ENCODE data around the gene CNTNAP2.

CNTNAP2 gene

DNA sequence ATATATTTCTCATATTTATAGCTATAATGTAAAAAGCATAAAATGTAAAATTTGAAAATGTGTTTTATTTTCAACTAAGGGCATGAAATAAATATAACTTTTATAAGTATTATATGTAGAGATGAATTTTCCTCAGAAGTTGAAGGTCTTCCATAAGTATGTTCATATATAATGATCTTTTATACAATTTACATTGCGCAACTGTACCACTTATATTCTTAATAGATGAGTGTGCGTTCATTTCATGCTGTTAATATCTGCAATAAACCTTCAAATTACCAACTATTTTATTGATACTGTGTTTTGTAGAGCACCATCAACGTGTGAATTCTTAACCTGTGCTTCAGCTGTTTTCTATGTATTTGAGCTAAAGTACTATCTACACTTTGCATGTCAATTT lies 285.3 kb downstream of the CNTNAP2 start:
- WGBS (ENCODE audit: insufficient coverage), result no CpG with 5 or more reads among the region's 3 CpGs
- DNase-seq, result no peak
- CTCF ChIA-PET, result no interaction called here

DNA sequence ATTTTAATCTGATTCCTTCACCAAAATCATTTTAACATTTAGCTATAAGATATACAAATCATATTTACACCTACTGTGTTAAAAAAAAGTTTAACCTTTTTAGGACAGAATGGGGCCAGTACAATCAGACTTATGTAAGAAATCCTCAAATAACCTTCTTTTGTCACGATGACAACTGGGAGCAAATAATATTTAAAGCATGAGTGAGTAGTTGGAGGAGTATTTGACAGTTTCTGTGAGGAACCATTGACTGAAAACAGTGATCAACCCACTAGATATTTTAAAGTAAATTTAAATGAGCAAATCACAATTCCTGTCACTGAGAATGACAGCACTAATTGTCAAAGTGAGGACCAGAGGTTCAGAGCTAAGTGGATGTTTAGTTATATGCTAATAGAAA lies 289.1 kb downstream of the CNTNAP2 start:
- peaks cover 0 to 4% (median 0%) of the 10 kb centered on the region in 5 experiments for H3K27me3 ChIP-seq (replicated peaks in 2 of 5; ENCODE audit: control insufficient read depth in 4 of 5, insufficient read depth in 5 of 5, low read length in 4 of 5)
- H3K9me3 ChIP-seq (ENCODE audit: control extremely low read depth in 1 of 5, control insufficient read depth in 4 of 5, insufficient read depth in 2 of 5, low read depth in 1 of 5, low read length in 4 of 5), result no peaks in the 10 kb centered on the region
- no CpG with 5 or more reads among the region's 1 CpG for WGBS (ENCODE audit: insufficient coverage)
- DNase-seq, result no peak
- no peaks in the 10 kb centered on the region for H3K4me1 ChIP-seq (ENCODE audit: control extremely low read depth in 1 of 4, control insufficient read depth in 4 of 4, insufficient read depth in 4 of 4, low read length in 3 of 4)
- H3K27ac ChIP-seq (ENCODE audit: insufficient read depth in 1 of 2, low read depth in 1 of 2, low read length in 2 of 2, poor library complexity in 1 of 2, severe bottlenecking in 2 of 2), result no peak overlapping the region
- ChIA-PET POLR2A (no interaction called here), CTCF (no interaction called here)
- no peak overlapping the region for H3K4me3 ChIP-seq (ENCODE audit: control insufficient read depth in 1 of 7, extremely low read depth in 1 of 7, insufficient read depth in 4 of 7, low read depth in 2 of 7, low read length in 6 of 7)
- H3K36me3 ChIP-seq (ENCODE audit: control insufficient read depth in 4 of 4, insufficient read depth in 4 of 4, low read length in 3 of 4), result no peaks in the 10 kb centered on the region

More for the DNA sequence above, 285.3 kb downstream of the CNTNAP2 start:
- Histone ChIP-seq H3K4me3 (ENCODE audit: control insufficient read depth in 1 of 7, extremely low read depth in 1 of 7, insufficient read depth in 4 of 7, low read depth in 2 of 7, low read length in 6 of 7) (no peak overlapping the region), H3K27ac (ENCODE audit: insufficient read depth in 1 of 2, low read depth in 1 of 2, low read length in 2 of 2, poor library complexity in 1 of 2, severe bottlenecking in 2 of 2) (no peak overlapping the region), H3K27me3 (replicated peaks in 2 of 5; ENCODE audit: control insufficient read depth in 4 of 5, insufficient read depth in 5 of 5, low read length in 4 of 5) (no peaks in the 10 kb centered on the region), H3K9me3 (ENCODE audit: control extremely low read depth in 1 of 5, control insufficient read depth in 4 of 5, insufficient read depth in 2 of 5, low read depth in 1 of 5, low read length in 4 of 5) (no peaks in the 10 kb centered on the region), H3K36me3 (ENCODE audit: control insufficient read depth in 4 of 4, insufficient read depth in 4 of 4, low read length in 3 of 4) (no peaks in the 10 kb centered on the region), H3K4me1 (ENCODE audit: control extremely low read depth in 1 of 4, control insufficient read depth in 4 of 4, insufficient read depth in 4 of 4, low read length in 3 of 4) (peaks cover 0 to 4% (median 0%) of the 10 kb centered on the region in 4 experiments)
- POLR2A ChIA-PET, result no interaction called here

DNA sequence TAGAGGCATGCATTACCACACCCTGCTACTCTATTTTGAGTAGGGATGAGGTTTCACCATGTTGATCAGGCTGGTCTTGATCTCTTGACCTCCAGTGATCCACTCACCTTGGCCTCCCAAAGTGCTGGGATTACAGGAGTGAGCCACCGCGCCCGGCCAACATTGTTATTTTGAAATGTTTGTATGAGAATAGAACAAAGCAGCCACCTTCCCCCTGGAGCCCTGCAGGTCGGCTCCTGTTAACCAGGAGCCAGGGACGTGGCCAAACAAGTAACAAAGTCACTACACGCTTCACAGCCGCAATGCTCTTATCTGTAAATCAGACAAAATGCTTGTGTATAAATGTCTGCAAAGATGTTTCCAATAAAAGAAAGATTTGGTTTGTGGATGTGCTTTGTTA lies 295.4 kb downstream of the CNTNAP2 start:
- CTCF ChIA-PET, result no interaction called here
- 89% methylated on average over 4 of the region's 7 CpGs for WGBS (ENCODE audit: insufficient coverage)
- no peak overlapping the region for H3K4me3 ChIP-seq (ENCODE audit: control insufficient read depth in 1 of 7, extremely low read depth in 1 of 7, insufficient read depth in 4 of 7, low read depth in 2 of 7, low read length in 6 of 7)
- no peaks in the 10 kb centered on the region for H3K9me3 ChIP-seq (ENCODE audit: control extremely low read depth in 1 of 5, control insufficient read depth in 4 of 5, insufficient read depth in 2 of 5, low read depth in 1 of 5, low read length in 4 of 5)
- no peak overlapping the region for H3K27ac ChIP-seq (ENCODE audit: insufficient read depth in 1 of 2, low read depth in 1 of 2, low read length in 2 of 2, poor library complexity in 1 of 2, severe bottlenecking in 2 of 2)
- POLR2A ChIA-PET, result no interaction called here
- H3K27me3 ChIP-seq (replicated peaks in 2 of 5; ENCODE audit: control insufficient read depth in 4 of 5, insufficient read depth in 5 of 5, low read length in 4 of 5), result peaks cover 0 to 23% (median 7%) of the 10 kb centered on the region in 5 experiments
- no peaks in the 10 kb centered on the region for H3K36me3 ChIP-seq (ENCODE audit: control insufficient read depth in 4 of 4, insufficient read depth in 4 of 4, low read length in 3 of 4)
- peaks cover 2 to 6% (median 4%) of the 10 kb centered on the region in 4 experiments for H3K4me1 ChIP-seq (ENCODE audit: control extremely low read depth in 1 of 4, control insufficient read depth in 4 of 4, insufficient read depth in 4 of 4, low read length in 3 of 4)
- DNase-seq, result no peak

DNA sequence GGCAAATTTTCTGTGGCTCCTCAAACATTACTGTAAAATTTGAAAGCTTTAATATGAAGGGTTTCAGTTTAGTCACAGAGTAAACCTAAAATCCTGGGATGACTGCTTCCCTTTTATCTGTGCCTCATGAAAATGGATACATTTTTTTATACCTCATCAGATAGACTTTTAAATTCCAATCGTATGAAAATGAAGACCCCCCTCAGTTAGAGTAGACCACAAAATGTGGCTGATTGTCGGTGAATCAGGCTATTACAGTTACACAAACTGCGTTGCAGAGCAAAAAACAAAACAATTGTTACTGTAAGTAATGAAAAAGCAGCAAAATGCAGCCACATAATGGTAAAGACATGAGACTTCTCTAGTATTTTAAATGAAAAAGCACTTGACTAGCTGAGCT lies 296.2 kb downstream of the CNTNAP2 start:
- Histone ChIP-seq H3K27me3 (replicated peaks in 2 of 5; ENCODE audit: control insufficient read depth in 4 of 5, insufficient read depth in 5 of 5, low read length in 4 of 5) (peaks cover 0 to 23% (median 11%) of the 10 kb centered on the region in 5 experiments), H3K36me3 (ENCODE audit: control insufficient read depth in 4 of 4, insufficient read depth in 4 of 4, low read length in 3 of 4) (no peaks in the 10 kb centered on the region), H3K4me1 (ENCODE audit: control extremely low read depth in 1 of 4, control insufficient read depth in 4 of 4, insufficient read depth in 4 of 4, low read length in 3 of 4) (peaks cover 2 to 6% (median 4%) of the 10 kb centered on the region in 4 experiments), H3K9me3 (ENCODE audit: control extremely low read depth in 1 of 5, control insufficient read depth in 4 of 5, insufficient read depth in 2 of 5, low read depth in 1 of 5, low read length in 4 of 5) (no peaks in the 10 kb centered on the region), H3K27ac (ENCODE audit: insufficient read depth in 1 of 2, low read depth in 1 of 2, low read length in 2 of 2, poor library complexity in 1 of 2, severe bottlenecking in 2 of 2) (no peak overlapping the region), H3K4me3 (ENCODE audit: control insufficient read depth in 1 of 7, extremely low read depth in 1 of 7, insufficient read depth in 4 of 7, low read depth in 2 of 7, low read length in 6 of 7) (no peak overlapping the region)
- 93% methylated on average over 3 of the region's 3 CpGs for WGBS (ENCODE audit: insufficient coverage)
- DNase-seq, result no peak
- ChIA-PET POLR2A (no interaction called here), CTCF (no interaction called here)

DNA sequence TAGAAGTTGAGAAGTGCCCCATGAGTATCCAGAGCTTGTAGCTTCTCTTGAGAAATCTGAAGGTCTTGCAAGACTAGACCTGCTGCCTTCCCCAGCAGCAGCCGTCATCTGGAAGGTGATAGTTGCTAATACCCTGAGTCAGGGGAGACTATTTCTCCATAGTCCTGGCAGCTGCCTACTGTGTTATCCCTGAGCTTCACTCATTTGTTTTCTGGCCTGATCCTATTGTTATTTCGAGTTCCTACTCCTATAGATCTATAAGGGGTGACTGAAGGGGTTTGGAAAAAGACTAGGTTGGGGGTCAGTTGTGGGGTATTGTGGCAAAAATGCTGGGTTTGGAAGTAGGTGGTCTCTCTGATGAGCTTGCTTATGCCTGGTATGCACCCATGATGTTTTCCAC lies 297.8 kb downstream of the CNTNAP2 start:
- WGBS (ENCODE audit: insufficient coverage), result 100% methylated on average over 1 of the region's 2 CpGs
- Histone ChIP-seq H3K36me3 (ENCODE audit: control insufficient read depth in 4 of 4, insufficient read depth in 4 of 4, low read length in 3 of 4) (no peaks in the 10 kb centered on the region), H3K27ac (ENCODE audit: insufficient read depth in 1 of 2, low read depth in 1 of 2, low read length in 2 of 2, poor library complexity in 1 of 2, severe bottlenecking in 2 of 2) (no peak overlapping the region), H3K4me3 (ENCODE audit: control insufficient read depth in 1 of 7, extremely low read depth in 1 of 7, insufficient read depth in 4 of 7, low read depth in 2 of 7, low read length in 6 of 7) (no peak overlapping the region), H3K4me1 (ENCODE audit: control extremely low read depth in 1 of 4, control insufficient read depth in 4 of 4, insufficient read depth in 4 of 4, low read length in 3 of 4) (peaks cover 2 to 6% (median 4%) of the 10 kb centered on the region in 4 experiments), H3K9me3 (ENCODE audit: control extremely low read depth in 1 of 5, control insufficient read depth in 4 of 5, insufficient read depth in 2 of 5, low read depth in 1 of 5, low read length in 4 of 5) (no peaks in the 10 kb centered on the region), H3K27me3 (replicated peaks in 2 of 5; ENCODE audit: control insufficient read depth in 4 of 5, insufficient read depth in 5 of 5, low read length in 4 of 5) (peaks cover 0 to 27% (median 13%) of the 10 kb centered on the region in 5 experiments)
- CTCF ChIA-PET, result no interaction called here
- POLR2A ChIA-PET, result interaction anchor here (0.6 kb wide), 1 partner anchor 21 kb away, joined by 4 read pairs; no protein-coding TSS in a partner anchor
- DNase-seq, result no peak

DNA sequence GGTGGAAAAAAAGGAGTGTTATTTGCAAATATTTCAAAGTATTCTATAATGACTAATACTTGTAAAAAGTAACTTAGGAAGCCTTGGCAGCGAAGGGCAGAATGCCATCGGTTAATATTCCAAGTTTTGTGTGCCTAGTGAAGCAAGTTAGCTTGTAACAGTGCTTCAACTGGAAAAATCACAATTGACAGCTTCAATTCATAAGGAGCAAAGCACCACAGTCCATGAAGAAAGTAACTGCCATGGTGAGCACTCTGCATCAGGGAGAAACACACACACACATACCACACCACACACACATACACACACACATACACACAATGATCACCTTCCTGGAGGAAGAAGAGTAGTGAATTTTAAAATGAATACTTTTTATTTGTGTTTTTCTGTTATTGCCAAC lies 298.3 kb downstream of the CNTNAP2 start:
- Histone ChIP-seq H3K9me3 (ENCODE audit: control extremely low read depth in 1 of 5, control insufficient read depth in 4 of 5, insufficient read depth in 2 of 5, low read depth in 1 of 5, low read length in 4 of 5) (no peaks in the 10 kb centered on the region), H3K27me3 (replicated peaks in 2 of 5; ENCODE audit: control insufficient read depth in 4 of 5, insufficient read depth in 5 of 5, low read length in 4 of 5) (peaks cover 0 to 27% (median 9%) of the 10 kb centered on the region in 5 experiments), H3K27ac (ENCODE audit: insufficient read depth in 1 of 2, low read depth in 1 of 2, low read length in 2 of 2, poor library complexity in 1 of 2, severe bottlenecking in 2 of 2) (no peak overlapping the region), H3K36me3 (ENCODE audit: control insufficient read depth in 4 of 4, insufficient read depth in 4 of 4, low read length in 3 of 4) (no peaks in the 10 kb centered on the region), H3K4me1 (ENCODE audit: control extremely low read depth in 1 of 4, control insufficient read depth in 4 of 4, insufficient read depth in 4 of 4, low read length in 3 of 4) (peaks cover 2 to 6% (median 4%) of the 10 kb centered on the region in 4 experiments), H3K4me3 (ENCODE audit: control insufficient read depth in 1 of 7, extremely low read depth in 1 of 7, insufficient read depth in 4 of 7, low read depth in 2 of 7, low read length in 6 of 7) (no peak overlapping the region)
- POLR2A ChIA-PET, result no interaction called here
- no CpG with 5 or more reads among the region's 2 CpGs for WGBS (ENCODE audit: insufficient coverage)
- CTCF ChIA-PET, result no interaction called here
- DNase-seq, result no peak

DNA sequence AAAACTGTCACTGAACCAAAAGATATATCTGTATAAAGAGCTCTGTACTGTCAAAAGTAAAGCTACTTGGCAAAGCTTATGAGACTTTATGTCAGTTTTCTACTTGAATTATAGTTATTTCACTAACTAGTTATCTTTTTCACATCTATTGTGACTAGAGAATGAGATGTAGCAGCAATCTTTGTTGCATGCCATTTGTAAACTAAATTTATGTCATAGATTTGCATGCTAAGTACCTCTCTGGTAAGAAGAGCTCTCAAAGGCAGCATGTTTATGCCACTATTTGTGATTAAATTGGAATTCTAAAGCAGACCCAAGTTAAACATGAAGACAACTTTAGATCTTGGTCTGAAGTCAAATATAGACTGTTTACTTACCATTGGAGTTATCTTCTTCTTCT lies 300.6 kb downstream of the CNTNAP2 start:
- ChIA-PET CTCF (no interaction called here), POLR2A (no interaction called here)
- no peak overlapping the region for H3K27ac ChIP-seq (ENCODE audit: insufficient read depth in 1 of 2, low read depth in 1 of 2, low read length in 2 of 2, poor library complexity in 1 of 2, severe bottlenecking in 2 of 2)
- no peak overlapping the region for H3K4me3 ChIP-seq (ENCODE audit: control insufficient read depth in 1 of 7, extremely low read depth in 1 of 7, insufficient read depth in 4 of 7, low read depth in 2 of 7, low read length in 6 of 7)
- H3K36me3 ChIP-seq (ENCODE audit: control insufficient read depth in 4 of 4, insufficient read depth in 4 of 4, low read length in 3 of 4), result no peaks in the 10 kb centered on the region
- no peaks in the 10 kb centered on the region for H3K9me3 ChIP-seq (ENCODE audit: control extremely low read depth in 1 of 5, control insufficient read depth in 4 of 5, insufficient read depth in 2 of 5, low read depth in 1 of 5, low read length in 4 of 5)
- peaks cover 0 to 28% (median 9%) of the 10 kb centered on the region in 5 experiments for H3K27me3 ChIP-seq (replicated peaks in 2 of 5; ENCODE audit: control insufficient read depth in 4 of 5, insufficient read depth in 5 of 5, low read length in 4 of 5)
- peaks cover 2 to 6% (median 4%) of the 10 kb centered on the region in 4 experiments for H3K4me1 ChIP-seq (ENCODE audit: control extremely low read depth in 1 of 4, control insufficient read depth in 4 of 4, insufficient read depth in 4 of 4, low read length in 3 of 4)
- DNase-seq, result no peak

Measured in common myeloid progenitor, CD34-positive (primary cell).